GM19240 (cell line): ENCODE results near the gene ZBP1.

Experiments used
- DNase-seq: peaks from one replicate; pipeline ENCODE4 v3.0.0; 2011; ENCODE audit warnings: low spot score; ENCODE audit not compliant: insufficient read length

Gene ZBP1

DNA sequence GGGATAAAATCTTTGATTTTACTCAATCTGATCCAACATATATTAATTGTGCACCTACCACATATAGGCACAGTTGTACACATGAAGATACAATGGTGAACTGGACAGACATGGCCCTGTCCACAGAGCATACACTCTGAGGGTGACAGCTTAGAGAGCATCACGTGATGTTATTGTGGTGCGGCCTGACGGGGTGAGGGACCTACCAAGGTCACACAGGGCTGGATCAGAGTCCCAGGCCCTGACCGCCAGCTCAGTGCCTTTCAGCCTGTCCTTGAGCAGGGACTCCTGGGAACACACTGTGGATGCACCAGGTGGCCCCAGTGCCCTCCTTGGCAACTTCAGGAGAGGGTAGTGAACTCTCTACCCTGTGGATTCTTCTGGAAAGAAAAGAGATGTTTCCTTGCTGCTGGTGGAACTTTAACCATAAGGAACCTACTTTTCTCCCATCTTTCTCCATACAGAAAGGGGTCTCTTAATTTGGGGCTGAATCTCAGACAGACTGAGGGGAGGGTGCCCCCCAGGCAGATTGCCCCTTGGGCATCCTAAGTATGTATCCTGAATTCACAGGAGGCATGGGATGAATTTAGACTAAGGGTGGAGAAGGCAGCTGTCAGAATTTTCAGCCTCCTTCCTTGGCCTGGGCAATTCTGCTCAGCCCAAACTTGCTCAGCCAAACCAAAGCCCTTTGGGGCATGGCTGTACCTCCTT, 32.8 kb downstream of the ZBP1 start:
- no peak for DNase-seq

DNA sequence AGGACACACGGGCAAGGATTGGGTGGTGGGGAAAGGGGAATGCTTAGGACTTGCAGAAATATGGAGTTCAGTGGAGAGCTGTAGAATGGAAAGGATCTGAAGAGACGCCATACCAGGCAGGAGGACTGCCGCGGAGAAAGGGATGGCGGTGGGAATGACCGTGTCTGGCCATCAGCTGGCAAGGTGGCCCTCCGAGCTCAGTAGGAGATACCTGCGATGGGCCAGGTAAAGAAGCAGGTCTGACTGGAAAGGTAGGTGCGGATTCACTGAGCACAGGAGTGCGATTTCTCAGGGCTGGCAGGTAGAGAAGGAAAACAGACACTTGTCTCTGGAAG, 33.3 kb downstream of the ZBP1 start:
- DNase-seq: no peak

DNA sequence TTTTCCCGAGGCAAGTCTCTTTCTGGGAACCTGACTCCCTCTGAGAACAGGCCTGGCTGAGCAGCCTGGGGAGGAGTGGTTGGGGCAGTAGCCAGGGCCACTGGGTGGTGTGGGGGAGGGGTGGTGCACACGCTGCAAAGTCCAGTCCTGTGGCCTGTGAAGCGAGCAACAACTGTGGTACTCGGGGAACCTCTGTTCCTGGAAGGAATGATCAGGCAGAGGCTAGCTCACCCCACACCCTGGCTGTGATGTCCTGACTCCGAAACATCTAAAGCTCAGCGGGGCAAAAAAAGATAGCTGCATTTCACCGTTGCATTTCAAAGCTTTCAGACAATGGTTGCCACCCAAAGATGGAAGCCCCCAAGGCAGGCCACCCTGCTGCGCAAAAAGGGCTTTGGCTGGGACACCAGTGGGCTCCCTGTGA, 33.8 kb downstream of the ZBP1 start:
- no peak for DNase-seq

DNA sequence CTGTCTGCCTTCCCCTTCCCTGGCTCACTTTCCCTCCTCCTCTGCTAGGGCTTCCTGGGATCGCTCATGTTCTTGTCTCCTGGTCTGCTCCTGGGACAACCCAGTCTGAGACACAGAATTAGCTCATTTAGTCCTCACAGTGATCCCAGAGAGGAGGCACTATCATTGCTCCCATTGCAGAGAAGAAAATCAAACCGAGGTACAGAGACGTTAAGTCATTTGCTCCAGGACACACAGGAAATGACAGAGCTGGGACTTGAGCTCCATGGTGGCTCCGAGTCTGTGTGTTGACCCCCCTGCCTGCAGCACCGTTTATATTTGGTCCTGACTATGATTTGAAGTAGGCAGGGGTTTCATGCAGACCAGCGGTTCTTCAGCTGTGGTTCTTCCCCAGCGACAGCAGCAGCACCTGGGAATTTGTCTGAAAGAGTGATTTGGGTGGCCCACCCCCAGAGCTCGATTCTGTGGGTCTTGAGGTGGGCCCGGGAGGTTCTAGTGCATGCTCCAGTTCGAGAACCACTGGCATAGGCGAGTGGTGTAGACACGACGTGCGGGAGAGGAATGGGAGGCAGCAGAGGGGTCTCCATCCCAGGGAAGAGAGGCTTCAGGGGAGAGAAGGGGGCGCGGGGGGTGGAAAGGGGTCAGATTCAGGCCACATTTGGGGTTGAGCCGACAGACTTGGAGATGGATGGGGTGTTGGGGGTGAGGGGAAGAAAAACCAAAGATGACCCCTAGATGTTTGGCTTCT, 34.6 kb downstream of the ZBP1 start:
- DNase-seq: no peak

DNA sequence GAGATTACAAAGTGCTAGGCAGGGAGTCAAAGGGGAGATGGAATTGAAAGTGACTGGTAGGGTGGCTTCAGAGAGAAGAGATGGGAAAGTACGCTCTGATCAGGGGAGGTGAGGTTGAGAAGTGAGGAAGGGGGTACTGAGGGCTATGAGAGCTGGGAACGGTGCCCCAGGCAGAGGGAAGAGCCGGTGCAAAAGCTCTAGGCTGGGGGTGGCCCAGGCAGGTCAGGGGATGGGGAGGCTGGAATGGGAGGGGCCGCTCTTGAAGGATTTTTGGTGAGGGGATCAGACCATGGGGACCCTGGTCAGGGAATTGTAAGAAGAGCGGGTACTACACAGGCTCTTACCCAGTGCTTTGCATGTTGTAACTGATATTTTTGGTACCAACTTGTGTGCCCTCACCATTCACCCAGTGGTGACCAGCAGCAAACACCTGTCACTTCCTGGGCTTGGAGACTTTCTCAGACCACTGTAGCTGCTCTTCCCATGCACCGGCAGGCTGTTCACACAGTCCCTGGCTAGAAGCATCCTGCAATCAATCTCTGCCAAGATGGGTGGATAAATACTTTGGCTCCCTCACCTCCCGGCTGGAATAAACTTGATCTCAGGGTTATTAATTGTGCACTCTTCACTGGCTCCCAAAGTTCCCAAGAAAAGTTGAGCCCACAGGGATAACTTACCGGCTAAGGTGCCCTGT, 35.3 kb downstream of the ZBP1 start:
- DNase-seq: no peak

DNA sequence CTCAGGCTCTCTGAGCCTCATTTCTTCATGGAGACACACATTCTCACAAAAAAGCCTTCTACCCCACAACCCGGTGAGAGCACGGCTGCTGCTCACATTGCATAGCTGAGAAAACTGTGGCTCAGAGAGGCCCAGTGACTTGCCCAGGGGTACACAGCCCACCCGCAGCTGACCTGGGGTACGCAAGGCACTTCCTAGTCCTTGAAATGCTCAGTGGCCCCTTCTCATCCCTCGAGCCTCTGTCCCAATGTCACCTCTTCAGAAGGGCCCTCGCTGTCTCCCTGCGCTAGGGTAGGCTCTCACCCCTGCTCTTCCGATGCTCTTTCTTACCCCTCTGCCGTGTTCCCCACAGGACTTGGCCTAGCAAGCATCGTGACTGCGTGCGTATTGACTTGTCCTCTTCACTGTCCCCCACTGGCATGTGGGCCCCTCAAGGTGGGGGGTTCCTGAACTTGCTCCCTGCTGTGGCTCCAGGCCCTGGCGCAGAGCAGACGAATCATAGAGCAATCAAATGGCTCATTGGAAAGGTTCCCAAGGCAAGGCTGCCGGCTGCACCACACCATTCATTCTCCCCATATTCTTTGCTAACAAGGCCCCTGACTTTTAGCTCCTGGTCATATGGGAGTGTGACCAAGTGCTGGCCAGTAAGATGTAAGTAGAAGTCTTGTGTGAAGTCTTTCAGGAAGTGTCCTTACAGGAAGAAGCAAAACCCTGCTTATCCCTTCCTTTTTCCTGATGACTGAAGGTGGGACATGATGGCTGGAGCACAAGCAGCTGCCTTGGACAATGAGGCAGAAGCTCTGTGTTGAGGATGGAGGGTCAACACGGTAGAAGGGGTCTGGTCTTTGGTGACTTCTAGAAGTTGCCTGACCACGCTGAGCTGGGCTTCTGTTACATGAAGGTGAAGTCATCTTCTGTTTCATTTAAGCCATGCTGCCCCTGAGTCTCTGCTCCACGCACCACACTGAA, 36.7 kb downstream of the ZBP1 start:
- no peak for DNase-seq

DNA sequence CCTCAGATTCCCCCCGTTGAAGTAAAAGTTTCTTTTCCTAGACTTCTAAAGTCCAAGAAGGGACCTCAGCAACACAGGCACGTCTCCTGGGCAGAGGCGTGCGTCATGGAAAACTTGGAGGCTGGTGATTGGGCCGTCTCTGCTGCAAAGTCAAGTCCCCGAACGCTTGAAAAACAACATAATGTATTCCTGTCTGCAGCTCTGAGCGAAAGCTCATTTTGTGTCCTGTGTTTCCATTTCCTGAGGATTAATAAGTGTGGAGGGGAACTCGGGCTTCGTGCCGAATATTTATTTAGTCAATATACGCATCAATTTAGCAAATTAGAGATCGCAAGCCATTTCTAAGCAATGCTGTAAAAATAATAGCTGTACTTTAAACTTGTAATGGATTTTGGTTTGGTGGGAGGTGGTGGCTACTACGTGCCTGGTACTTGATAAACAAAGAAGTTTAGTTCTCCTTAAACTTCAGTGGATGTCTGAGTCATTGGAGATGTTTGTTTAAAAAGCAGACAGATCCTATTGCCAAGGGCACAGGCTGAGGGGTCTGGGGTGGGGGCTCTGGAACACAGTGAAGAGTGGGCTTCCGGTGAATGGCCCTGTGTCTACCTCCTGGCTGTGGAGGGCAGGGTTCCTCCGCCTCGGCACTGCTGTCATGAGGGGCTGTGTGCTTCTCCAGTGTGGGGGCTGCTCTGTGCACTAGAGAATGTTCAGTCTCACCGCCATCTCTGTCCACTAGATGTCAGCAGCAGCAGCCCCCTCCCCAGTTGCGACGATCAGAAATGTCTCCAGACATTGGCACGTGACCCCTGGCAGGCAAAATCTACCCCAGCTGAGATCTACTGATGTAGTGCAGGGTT, 37.6 kb downstream of the ZBP1 start:
- no peak for DNase-seq

DNA sequence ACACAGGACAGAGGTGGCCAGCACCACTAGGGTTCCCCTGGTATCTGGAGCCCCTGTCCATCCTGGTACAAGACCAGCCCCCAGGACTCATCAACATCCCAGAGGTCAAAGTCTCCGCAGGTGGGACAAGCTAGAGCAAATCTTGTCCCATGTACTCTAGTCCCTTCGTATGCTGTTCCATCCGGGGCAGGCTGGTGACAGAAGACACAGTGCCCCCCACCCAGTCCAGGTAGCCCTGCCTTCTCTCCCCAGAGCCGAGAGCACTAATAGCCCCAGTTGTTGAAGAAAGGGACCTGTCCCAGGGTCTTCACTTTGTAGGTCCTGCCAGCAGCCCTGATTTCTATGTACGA, 38.2 kb downstream of the ZBP1 start:
- no peak for DNase-seq

DNA sequence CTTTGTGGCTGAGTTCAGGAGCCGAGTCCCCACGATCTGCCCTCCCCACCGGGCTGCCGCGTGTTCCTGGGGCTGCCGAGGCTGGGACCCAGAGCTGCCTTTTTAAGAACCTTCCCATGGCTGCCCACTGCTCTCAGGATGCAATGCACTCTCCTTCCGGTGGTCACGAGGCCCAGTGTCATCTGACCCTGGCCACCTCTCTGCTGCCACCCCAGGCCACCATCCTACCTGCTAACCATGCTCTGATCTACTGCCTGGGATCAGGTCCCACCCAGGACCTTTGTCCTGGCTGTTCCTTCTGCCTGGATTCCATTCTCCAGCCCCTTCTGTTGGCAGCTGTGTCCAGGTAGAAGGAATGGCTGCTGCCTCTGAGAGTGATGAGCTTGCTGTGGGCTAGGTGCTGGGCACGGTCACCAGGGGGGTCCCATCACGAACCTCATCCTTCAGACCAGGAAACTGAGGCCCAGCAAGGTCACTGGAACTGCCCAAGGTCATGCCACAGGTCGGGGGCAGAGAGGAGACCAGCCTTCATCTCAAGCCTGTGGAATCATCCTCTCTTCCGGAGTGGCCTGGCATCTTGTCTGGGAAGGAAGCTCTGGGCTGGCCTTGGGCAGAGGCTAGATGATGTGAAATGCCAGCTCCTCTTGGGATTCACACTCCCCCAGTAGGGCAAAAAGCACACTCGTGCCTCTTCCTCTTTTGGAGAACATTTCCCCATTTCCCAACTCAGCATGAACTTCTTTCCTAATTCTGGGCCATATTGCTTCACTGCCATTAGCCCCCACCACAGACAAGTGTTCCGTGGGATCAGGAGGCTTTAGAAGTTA, 38.8 kb downstream of the ZBP1 start:
- DNase-seq: no peak

DNA sequence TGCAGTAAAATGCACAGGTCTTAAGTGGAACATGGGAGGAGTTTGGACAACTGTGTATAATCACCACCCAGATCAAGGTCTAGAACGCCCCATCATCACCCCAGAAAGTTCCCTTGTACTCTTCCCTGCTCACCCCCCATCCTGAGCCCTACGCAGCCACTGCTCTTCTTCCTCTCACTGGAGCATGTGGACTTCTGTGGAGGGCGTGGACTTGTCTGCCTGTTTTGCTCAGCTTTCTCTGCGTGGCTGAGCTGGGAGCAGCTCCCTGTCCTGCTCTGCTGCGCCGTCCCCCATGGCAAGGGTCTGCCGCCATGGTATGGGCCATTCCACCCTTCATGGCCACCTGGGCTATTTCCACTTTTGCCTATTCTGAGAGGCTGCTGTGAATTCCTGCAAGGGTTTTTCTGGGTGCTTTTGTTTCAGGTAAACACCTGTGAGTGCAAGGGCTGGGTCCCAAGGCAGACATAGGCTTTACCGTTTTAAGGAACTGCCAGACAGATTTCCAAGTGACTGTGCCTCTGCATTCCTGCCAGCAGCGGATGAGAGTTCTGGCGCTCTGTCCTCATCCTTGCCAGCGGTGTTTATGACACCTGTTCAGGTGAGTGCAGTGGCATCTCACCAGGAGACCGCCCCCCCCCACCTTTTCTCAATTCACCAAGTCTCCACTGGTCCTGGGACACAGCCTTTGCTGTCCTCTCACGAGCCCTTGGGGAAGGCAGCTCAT, 39.6 kb downstream of the ZBP1 start:
- DNase-seq: no peak

DNA sequence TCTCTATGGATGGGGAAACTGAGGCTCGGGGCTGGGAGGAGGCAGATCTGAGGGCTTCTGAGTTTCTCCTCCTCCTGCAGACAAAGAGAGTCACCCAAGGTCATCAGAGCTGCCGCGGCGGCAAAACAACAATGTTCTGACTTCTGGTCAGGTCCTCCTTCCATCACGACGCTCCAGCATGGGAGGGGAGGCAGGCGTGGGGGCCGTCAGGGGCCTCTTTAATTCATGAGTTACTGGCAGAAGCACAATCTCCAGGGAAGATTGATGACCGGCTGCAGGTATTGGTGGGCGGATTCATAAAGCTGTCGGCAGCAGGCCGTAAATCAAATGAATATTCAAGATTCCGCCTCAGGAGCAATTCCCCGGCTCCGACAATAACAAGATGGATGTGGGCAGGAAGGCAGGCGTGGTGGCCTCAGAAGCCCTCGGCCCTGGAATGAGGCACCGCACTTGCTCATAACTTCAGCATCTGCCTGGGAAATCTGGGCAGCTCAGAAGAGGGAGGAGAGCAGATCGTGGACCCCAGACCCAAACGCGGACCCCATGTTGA, 40.3 kb downstream of the ZBP1 start:
- no peak for DNase-seq

DNA sequence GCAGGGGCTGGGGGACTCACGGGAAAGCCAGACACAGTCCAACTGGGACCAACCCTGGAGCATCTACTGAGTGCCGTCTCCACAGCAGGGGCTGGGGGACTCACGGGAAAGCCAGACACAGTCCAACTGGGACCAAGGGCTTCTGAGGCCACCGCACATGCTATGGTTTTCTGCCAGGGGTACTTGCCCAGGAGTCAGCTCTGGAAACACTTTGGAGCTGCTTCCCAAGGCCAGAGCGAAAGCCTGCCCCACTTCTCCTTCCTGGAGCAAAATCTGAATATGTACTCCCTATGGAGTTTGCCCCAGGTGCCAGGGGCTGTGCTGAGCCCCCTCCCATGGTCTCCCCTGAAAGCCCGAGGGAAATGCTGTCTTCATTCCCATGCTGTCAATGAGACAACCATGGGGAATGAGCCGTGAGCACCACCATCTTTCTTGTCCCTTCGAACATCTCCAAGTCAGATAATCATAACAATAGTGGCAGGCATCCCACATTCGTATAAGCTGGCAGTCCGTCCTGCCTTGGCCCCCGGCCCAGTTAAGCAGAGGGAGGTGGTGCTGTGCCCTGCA, 40.8 kb downstream of the ZBP1 start:
- DNase-seq: no peak

DNA sequence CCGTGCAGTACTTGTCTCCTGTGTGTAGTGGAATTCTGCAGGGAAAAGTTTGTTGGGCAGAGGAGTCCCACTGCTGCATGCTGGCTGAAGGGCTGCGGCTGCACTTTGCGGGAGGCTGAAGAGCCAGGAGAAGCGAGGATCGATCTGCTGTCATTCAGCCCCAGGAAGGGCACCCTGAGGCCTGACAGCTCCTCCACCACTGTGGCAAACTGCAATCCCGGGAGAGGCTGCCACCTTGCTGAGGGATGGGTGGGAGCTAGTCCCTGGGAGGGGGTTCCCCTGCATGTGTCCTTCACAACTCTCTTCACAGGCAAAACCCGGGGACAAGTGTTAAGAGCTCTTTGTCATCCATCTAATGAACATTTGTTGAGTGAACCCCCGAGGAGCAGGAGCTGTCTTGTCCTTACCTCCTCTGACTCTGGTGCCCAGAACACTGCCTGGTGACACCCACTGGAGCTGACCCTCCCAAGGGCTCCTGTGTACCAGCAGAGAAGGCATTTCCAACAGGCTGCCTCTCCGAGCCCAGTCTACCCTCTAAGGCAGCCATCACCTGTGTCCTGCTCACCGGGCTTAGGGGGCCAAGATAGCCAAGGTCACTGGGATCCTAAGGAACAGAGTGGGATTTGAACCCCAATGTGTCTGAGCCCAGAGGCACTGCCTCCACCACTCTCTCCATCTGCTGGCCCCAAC, 41.6 kb downstream of the ZBP1 start:
- no peak for DNase-seq

DNA sequence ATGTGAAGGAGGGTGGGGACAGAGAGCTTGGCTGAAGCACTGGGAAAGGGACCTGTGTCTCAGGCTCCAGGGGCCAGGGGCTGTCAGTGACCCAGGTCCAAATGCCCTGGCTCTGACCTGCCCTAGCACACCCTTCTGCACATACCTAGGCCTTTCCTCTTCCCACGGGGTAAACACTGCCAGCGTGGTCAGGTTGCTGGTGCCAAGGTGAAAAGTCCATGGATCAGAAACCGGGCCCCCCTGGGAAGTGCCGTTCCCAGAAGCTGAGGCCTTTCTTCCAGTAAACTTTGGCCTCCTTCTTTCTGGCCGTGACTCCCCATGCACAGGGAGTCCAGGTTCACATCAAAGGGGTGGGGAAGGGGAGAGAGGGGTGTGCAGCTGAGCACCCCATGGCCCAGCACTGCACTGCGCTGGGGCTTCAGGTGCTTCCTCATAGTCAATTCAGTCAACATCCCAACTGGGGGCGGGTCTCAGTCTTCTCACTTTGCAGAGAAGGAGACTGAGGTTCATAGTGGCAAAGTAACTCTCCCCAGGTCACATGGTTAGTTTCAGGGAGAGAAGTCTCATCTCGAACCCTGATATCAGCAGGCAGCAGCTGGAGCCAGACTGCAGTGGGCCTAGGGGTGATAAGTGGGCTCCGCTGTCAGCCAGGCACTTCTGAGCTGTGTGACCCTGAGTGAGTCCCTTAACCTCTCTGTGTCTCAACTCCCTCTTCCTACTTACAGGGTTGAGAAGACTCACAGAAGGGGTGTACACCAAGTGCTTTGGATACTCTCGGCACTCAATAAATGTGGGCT, 42.3 kb downstream of the ZBP1 start:
- DNase-seq: no peak

DNA sequence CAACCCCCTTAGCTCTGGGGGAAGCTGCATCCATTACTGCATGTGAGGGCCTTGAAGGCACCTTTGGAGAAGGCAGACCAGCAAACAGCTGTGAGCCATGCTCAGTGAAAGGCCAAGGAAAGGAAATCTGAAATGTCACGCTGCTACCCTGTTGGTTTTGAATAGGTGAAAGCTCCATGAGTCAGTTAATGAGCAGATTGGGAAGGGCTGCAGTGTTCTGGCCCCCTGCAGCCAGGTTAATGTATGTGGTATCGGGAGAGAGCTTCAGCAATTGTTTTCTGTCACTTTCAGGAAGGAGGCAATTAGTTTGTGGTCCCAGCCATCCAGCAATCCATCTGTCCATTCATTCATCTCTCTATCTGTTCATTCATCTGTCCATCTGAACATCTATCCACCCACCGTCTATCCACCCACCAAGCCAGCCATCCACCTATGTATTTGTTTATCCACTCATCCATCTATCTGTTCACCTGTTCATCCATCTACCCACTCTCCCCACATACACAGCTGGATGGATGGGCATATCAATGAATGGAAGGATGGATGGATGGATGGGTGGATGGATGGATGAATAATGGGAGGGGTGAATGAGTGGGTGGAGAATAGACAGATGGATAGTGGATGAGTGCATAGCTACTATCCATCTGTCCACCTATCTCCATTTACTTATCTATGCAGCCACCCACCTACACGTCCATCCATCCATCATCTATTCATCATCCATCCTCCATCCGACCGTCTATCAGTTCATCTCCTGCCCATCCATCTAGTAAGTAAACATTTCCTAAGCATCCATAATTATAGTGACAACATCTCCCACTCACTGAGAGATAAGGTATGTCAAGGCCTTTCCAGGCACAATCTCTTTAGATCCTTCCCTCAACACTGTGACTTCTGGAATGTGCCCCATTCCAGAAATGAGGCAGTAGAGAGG, 43.3 kb downstream of the ZBP1 start:
- DNase-seq: no peak

DNA sequence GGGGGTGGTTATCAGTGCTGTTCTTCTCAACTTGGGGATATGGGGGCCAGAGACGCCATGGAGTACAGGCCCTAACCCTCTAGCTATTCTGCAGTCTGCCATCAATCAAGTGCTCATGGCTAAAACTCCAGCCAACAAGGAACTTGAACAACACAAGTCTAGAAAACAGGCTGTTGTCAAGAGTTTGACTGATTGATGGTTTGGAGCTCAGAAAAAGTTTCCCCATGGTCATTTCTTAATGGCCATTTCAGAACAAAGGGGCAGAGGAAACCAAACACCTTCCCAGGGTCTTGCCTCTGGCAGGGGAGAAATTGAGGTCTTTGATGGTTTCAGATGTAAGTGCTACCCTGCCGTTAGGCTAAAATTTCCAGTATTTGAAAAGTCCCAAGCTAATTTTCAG, 44.2 kb downstream of the ZBP1 start:
- no peak for DNase-seq
